GM19043 (cell line): ENCODE data around the gene TMEM147.

Source experiments
- ATAC-seq: cut with Tn5 transposase; IDR thresholded peaks from one replicate; pipeline ENCODE4 v1.9.1; 2021; ENCODE audit warnings: low read depth; ENCODE audit not compliant: unreplicated experiment

Gene TMEM147

GRCh38 chr19:35518313-35518712, 27.1 kb upstream of the TMEM147 start:
- ATAC-seq = no peak

GRCh38 chr19:35519291-35519690, 26.1 kb upstream of the TMEM147 start:
- ATAC-seq = no peak

- ATAC-seq = no peak
Observed at GRCh38 chr19:35521124-35521743, 24.2 kb upstream of the TMEM147 start.

- ATAC-seq = no peak
Observed at GRCh38 chr19:35522745-35523327, 22.6 kb upstream of the TMEM147 start.

DNA sequence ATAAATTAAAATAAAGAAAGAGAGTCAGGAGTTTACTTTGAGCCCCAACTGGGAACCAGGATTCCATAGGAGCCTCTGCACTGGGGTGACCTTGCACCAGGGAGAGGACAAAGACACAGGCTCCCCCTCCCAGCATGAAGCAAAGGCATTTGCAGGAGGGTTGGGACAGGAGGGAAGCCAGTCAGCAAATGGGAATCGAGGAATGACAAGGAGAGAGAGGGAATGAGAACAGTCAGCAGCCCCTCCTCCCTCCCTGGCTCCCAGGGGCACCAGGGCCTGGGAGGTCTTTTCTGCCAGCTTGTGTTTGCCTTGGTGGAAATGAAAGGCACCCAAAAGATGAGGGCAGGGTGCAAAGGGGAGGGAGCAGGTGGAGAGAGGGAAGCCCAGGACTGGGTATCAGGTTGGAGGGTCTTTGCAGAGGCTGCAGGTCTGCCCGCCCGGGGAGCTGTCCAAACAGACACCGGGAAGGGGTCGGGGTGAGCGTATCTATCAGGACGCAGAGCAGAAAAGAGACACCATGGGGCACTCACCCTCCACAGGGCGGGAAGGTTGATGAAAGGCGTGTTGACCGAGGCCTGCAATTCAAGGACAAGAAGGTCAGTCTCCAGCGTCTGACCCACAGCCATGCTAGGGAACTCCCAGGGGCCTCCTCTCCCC, 21.1 kb upstream of the TMEM147 start:
- no peak for ATAC-seq

GRCh38 chr19:35525873-35526272, 19.6 kb upstream of the TMEM147 start:
- ATAC-seq = no peak

DNA sequence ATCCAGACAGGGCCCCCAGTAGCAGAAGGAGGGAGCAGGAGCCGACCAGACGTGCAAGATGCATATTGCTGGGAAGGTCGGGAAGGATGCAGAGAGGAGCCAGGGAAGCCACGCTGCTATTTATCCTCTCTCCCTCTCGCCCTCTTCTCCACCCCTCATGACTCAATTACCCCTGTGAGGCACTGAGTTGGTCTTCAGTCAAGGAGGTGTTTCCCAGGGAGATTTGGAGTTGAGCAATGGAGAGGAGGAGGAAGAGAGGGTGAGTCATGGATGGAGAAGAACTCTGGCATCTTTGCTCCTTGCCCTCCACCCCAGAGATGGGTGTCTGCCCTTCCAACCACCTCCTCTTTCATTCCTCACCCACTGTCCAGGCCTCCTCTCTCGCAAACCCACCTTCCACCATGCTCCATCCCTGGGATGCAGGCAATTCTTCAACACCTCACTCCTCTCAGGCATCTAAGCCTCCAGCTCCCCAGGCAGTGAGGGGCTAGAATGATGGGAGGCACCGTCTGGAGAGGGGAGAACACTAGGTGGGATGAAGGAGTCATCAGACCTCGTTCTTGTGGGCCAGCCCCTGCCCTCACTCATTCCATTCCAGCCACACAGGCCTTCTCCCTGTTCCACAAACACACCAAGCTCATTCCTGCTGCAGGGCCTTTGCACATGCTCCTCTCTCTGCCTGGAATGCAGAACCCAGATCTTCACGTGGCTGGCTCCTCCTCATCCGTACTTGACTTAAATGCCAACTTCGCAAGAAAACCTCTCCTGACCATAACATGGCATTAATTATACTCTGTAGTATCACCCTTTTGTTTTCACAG, 17.0 kb upstream of the TMEM147 start, which contains the start of gene SBSN:
SBSN (minus strand) TSS at position 94 of the 821 bp plus-strand sequence; CDS start at position 64, 30 bp downstream.
- no peak for ATAC-seq

GRCh38 chr19:35529241-35530218, 15.9 kb upstream of the TMEM147 start:
- ATAC-seq = no peak

DNA sequence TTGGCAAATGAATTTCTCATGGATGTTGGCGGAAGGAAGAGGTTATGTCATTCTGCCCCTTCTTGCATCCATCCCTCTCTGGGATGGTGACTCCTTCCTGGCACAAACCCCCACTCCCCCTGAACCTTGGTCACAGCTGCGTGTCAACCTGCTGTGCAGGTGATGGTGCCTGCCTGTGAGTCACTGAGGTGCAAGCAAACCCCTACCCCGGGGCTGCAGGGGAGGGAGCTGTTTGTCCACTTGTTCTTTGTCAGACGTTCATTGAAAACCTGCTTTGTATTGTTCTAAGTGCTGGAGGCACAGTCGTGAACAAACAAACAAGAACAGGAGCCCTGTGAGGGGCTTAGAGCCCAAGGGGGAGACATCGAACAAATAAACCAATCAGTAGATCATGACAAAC, 14.1 kb upstream of the TMEM147 start:
- no peak for ATAC-seq

DNA sequence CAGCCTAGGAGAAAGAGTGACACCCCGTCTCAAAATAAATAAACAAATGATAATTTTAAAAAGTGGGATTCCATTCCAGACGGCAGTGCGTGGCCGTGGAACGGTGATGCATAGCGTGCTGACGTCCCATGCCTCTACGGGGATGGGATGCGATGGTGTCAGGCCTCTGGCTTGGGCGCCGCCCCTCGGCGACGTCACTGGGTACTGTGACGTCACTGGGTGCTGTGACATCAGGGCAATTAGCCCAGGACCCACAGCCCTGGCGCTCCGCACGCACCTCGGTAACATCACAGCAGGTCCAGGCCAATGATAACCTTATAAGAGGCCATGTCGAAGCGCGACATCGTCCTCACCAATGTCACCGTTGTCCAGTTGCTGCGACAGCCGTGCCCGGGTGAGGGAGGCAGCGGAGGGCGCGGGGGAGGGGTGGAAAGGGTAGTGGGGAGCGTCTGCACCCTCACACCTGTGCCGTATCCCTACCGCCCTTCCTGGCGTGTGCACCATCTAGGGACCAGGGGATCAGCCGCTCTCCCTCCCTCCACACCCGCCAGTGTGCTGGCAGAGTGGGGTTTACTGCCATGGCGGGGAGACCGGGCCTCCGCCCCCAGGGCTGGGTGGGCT, 12.1 kb upstream of the TMEM147 start, which contains the start of gene GAPDHS:
GAPDHS (plus strand) TSS at position 256 of the 621 bp plus-strand sequence; CDS start at position 328, 72 bp downstream.
- ATAC-seq = no peak

DNA sequence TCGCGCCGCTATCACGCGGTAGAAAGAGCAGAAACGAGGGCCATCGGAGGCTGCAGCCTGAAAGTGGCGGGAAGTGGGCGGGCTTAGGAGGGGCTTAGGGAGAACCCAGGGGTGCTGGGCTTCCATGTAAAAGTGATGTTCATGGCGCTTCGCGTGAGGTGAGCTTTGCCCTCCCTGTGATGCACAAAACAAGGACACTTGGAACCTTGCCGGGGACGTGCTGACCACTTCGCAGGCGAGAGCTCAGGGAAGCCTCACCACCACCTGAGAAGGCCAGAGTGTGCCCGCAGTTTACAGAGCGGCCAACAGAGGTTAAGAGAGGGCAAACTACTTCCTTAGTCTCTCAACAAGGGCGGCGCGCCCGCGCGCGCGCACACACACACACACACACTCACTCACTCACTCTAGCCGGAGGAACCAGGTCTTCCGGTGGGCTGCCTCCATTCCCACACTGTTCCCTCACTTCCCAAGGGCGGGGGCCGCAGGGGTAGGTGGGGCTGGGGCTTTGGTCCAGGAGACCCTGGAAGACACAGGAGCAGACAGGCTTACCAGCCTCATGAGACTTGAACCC, 11.5 kb upstream of the TMEM147 start:
- no peak for ATAC-seq

DNA sequence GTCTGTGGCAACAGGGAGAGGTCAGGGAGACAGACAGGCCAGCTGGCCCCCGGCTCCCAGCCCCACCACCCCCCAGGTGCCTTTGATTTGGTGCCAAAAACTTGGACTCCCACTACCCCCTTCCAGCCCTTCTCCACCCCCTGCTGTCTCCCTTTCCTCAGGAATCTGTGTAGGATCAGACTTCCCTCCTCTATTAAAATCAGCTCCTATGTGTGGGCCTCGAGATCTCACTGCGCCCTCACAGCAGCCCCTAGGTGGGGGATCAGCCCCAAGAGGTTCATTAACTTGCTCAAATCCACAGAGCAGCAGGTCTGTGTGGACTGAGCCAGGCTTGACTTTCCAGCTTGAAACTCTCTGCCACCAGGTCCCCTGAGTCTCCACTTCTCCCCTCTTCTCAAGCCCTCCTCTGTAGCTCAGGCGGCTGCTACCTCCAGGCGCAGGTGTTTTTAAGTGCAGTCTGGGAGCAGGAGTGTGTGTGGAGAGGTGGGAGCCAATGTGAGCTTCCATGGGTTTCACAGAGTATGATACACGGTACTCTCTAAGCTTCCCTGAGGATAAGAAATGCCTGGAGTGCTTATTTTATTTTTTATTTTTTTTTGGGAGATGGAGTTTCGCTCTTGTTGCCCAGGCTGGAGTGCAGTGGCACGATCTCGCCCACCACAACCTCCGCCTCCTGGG, 10.5 kb upstream of the TMEM147 start:
- ATAC-seq = no peak

DNA sequence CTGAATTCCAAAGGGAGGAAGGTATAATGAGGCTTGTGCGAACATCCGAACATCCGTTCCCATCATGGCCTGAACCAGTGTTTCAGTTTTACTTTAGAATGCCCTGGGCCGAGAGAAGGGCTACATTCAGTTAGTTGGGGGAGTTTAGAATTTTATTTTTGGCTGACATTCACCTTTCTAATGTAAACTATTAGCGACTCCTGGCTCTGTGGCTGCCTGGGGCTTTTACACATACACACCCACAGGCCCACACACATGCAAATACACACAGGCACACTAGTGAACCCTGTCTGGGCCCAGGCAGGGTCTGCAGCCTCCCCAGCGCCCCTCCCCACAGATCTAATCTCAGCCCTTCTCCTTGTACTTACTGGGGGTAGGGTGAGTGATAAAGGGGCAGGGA, 6.1 kb upstream of the TMEM147 start:
- no peak for ATAC-seq

DNA sequence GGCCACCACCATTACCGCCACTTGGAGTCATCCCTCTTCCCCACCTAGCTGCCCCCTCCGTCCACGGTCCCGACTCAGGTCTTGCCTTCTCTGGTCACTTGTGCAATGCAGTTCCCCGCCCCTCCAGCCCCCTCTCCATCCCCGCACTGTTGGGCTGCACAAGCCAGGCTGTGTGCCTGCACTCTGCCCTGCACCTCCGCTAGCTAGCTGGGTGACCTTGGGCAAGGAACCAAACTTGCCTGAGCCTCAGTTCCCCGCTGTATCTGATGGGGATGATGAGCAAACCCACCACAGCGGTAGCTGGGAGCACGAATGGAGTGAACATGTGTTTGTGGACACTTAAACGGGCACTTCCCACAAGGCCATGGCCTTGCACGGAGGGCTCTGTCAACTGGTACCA, 5.6 kb upstream of the TMEM147 start:
- no peak for ATAC-seq

- no peak for ATAC-seq
Observed at GRCh38 chr19:35540356-35540927, 5.0 kb upstream of the TMEM147 start.

GRCh38 chr19:35542209-35542608, 3.2 kb upstream of the TMEM147 start:
- no peak for ATAC-seq

GRCh38 chr19:35543280-35544109, 1.9 kb upstream of the TMEM147 start:
- ATAC-seq = no peak
